Measurements from ENCODE around the gene NOTCH4.
A peak's percentile ranks its signal among the peaks of the same experiment; 100 is the strongest.
"Not testable (repeated sequence)": the region's sequence is repeated elsewhere in the genome, so short reads cannot be mapped to it uniquely, and the experiment has no call there.

NOTCH4 gene

GRCh38 chr6:32191696-32192607 lies 31.9 kb downstream of the NOTCH4 start:
- DNase-seq = no peak

- DNase-seq = no peak
Measured at GRCh38 chr6:32190911-32191677, 32.8 kb downstream of the NOTCH4 start.

- DNase-seq = peak; percentile 90
Measured at GRCh38 chr6:32190054-32190851, 33.6 kb downstream of the NOTCH4 start, which contains the start of gene PBX2. PBX2 (minus strand) TSS chr6:32190202; CDS start chr6:32189915, 287 bp downstream.

GRCh38 chr6:32189742-32190053 lies 34.2 kb downstream of the NOTCH4 start:
- DNase-seq = no peak

- no peak for DNase-seq
Measured at GRCh38 chr6:32189069-32189741, 34.7 kb downstream of the NOTCH4 start.

- no peak for DNase-seq
Measured at GRCh38 chr6:32188381-32189068, 35.3 kb downstream of the NOTCH4 start.

- not testable (repeated sequence) for DNase-seq
Measured at GRCh38 chr6:32187725-32188380, 36.0 kb downstream of the NOTCH4 start.

- no peak for DNase-seq
Measured at GRCh38 chr6:32187009-32187709, 36.7 kb downstream of the NOTCH4 start.

GRCh38 chr6:32186151-32186840 lies 37.6 kb downstream of the NOTCH4 start:
- not testable (repeated sequence) for DNase-seq

GRCh38 chr6:32185681-32186131 lies 38.2 kb downstream of the NOTCH4 start:
- DNase-seq = peak; percentile 40

GRCh38 chr6:32184084-32184640 lies 39.7 kb downstream of the NOTCH4 start, which contains the start of gene AGER:
AGER (minus strand) TSS chr6:32184253; CDS start chr6:32184222, 31 bp downstream.
- DNase-seq = no peak

GRCh38 chr6:32183483-32184083 lies 40.3 kb downstream of the NOTCH4 start:
- no peak for DNase-seq

GRCh38 chr6:32183030-32183429 lies 40.8 kb downstream of the NOTCH4 start:
- no peak for DNase-seq

- DNase-seq = no peak
Measured at GRCh38 chr6:32182555-32182981, 41.3 kb downstream of the NOTCH4 start.

- no peak for DNase-seq
Measured at GRCh38 chr6:32181915-32182529, 41.8 kb downstream of the NOTCH4 start.

GRCh38 chr6:32181148-32181702 lies 42.6 kb downstream of the NOTCH4 start:
- DNase-seq = no peak

- DNase-seq = no peak
Measured at GRCh38 chr6:32179766-32180405, 44.0 kb downstream of the NOTCH4 start.
